DMS 273 (cell line): ENCODE measurements around the gene TECR.
A peak's percentile ranks its signal among the peaks of the same experiment; 100 is the strongest.
"Not testable (repeated sequence)": the region's sequence is repeated elsewhere in the genome, so short reads cannot be mapped to it uniquely, and the experiment has no call there.

Experiments
- DNase-seq: peaks from one replicate; lab custom pipeline; 2025; ENCODE audit not compliant: unreplicated experiment; lab: John Stamatoyannopoulos, UW

The TECR gene

GRCh38 chr19:14580623-14581237 lies 51.3 kb downstream of the TECR start:
- peak; percentile 51 for DNase-seq

- no peak for DNase-seq
Observed at GRCh38 chr19:14582894-14583340, 53.5 kb downstream of the TECR start, which contains the start of gene CLEC17A. Gene CLEC17A, plus strand, starts transcription at chr19:14583084. Its CDS starts 77 bp downstream, at chr19:14583161.

GRCh38 chr19:14584372-14584771 lies 55.0 kb downstream of the TECR start:
- DNase-seq, result not testable (repeated sequence)

GRCh38 chr19:14585187-14585586 lies 55.8 kb downstream of the TECR start:
- not testable (repeated sequence) for DNase-seq

GRCh38 chr19:14589433-14589832 lies 60.0 kb downstream of the TECR start:
- not testable (repeated sequence) for DNase-seq

GRCh38 chr19:14595558-14595957 lies 66.2 kb downstream of the TECR start:
- no peak for DNase-seq

- no peak for DNase-seq
Observed at GRCh38 chr19:14599548-14600147, 70.3 kb downstream of the TECR start.

- DNase-seq, result no peak
Observed at GRCh38 chr19:14603990-14604387, 74.6 kb downstream of the TECR start.

- no peak for DNase-seq
Observed at GRCh38 chr19:14606627-14607026, 77.2 kb downstream of the TECR start.

GRCh38 chr19:14611051-14611450 lies 81.7 kb downstream of the TECR start:
- no peak for DNase-seq

- DNase-seq, result not testable (repeated sequence)
Observed at GRCh38 chr19:14612242-14612641, 82.8 kb downstream of the TECR start.

- no peak for DNase-seq
Observed at GRCh38 chr19:14612657-14613056, 83.3 kb downstream of the TECR start.

- not testable (repeated sequence) for DNase-seq
Observed at GRCh38 chr19:14613399-14614098, 84.2 kb downstream of the TECR start.

GRCh38 chr19:14614099-14614412 lies 84.7 kb downstream of the TECR start:
- no peak for DNase-seq
